ENCODE data around the gene SOX15. TPM values are rescaled to one million over a fixed set of nuclear protein-coding genes. Genes with fewer than 3 reads are reported as not detected.

Gene SOX15
- total RNA-seq, 1 donor from 2014 or later: 0.51 TPM

DNA sequence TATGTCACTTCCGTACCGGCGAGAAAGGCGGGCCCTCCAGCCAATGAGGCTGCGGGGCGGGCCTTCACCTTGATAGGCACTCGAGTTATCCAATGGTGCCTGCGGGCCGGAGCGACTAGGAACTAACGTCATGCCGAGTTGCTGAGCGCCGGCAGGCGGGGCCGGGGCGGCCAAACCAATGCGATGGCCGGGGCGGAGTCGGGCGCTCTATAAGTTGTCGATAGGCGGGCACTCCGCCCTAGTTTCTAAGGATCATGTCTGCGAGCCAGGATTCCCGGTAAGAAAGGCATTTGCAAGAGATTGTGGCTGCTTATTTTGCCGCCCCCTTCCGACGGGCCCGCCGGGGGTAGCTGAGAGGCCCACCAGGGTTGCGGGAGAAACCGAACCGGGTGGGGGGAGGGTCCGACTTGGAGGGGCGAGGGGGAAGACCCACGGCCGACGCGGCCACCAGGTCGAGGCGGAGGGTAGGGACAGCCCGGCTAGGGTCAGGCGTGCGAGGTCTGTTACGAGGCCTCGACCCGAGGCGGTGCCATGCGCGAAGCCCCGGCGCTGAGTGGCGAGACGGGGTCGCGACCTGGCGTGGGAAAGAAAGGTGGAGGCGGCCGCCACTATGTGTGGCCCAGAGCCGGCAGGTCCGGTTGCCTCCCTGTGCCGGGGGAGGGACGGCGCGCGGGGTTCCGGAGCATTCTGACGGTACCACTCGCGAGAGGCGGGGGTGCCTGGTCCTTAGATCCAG lies 17.1 kb downstream of the SOX15 start:
- peak overlapping the region; percentile 99 for H3K27ac Mint-ChIP-seq
- peaks cover 48% of the 10 kb centered on the region for H3K36me3 Mint-ChIP-seq
- H3K4me1 Mint-ChIP-seq: peaks cover 36% of the 10 kb centered on the region
- Histone ChIP-seq H3K4me2 (peak overlapping the region; percentile 93), H3K79me2 (ENCODE audit: low read depth) (peaks cover 50% of the 10 kb centered on the region), H3K27ac (peak overlapping the region; percentile 65), H3K27me3 (no peaks in the 10 kb centered on the region), H3K4me3 (peak overlapping the region; percentile 86), H3K4me1 (peaks cover 17% of the 10 kb centered on the region), H3K36me3 (peaks cover 17% of the 10 kb centered on the region), H3K9ac (peak overlapping the region; percentile 92), H3K9me3 (ENCODE audit: low read depth) (no peaks in the 10 kb centered on the region), H3F3A (ENCODE audit: low read depth) (peaks cover 58% of the 10 kb centered on the region), H4K20me1 (ENCODE audit: low read depth) (peaks cover 50% of the 10 kb centered on the region), H2AFZ (replicated peaks) (no peak overlapping the region)
- H3K27me3 Mint-ChIP-seq (ENCODE audit: insufficient read depth, low read depth): peaks cover 13% of the 10 kb centered on the region
- H3K4me3 Mint-ChIP-seq: peak overlapping the region; percentile 100
- TF ChIP-seq CTCF (IDR thresholded peaks at IDR 0.05): no peak
- no peak for TF ChIP-seq EZH2phosphoT487 (IDR thresholded peaks at IDR 0.05)
- no peak for TF ChIP-seq EZH2 (IDR thresholded peaks at IDR 0.05)
- H3K9me3 Mint-ChIP-seq: no peaks in the 10 kb centered on the region
- DNase-seq (ENCODE audit: low spot score): peak; percentile 99

DNA sequence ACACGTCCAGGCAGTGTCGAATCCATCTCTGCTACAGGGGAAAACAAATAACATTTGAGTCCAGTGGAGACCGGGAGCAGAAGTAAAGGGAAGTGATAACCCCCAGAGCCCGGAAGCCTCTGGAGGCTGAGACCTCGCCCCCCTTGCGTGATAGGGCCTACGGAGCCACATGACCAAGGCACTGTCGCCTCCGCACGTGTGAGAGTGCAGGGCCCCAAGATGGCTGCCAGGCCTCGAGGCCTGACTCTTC lies 17.6 kb downstream of the SOX15 start:
- Histone ChIP-seq H2AFZ (replicated peaks) (peak overlapping the region; percentile 46), H3K4me3 (peak overlapping the region; percentile 42), H3K9ac (peak overlapping the region; percentile 44), H3K36me3 (peaks cover 17% of the 10 kb centered on the region), H3K27me3 (no peaks in the 10 kb centered on the region), H3F3A (ENCODE audit: low read depth) (peaks cover 53% of the 10 kb centered on the region), H3K79me2 (ENCODE audit: low read depth) (peaks cover 54% of the 10 kb centered on the region), H3K4me2 (peak overlapping the region; percentile 74), H4K20me1 (ENCODE audit: low read depth) (peaks cover 45% of the 10 kb centered on the region), H3K27ac (peak overlapping the region; percentile 67), H3K4me1 (peaks cover 17% of the 10 kb centered on the region), H3K9me3 (ENCODE audit: low read depth) (no peaks in the 10 kb centered on the region)
- peak overlapping the region; percentile 100 for H3K4me3 Mint-ChIP-seq
- H3K4me1 Mint-ChIP-seq: peaks cover 36% of the 10 kb centered on the region
- peaks cover 48% of the 10 kb centered on the region for H3K36me3 Mint-ChIP-seq
- DNase-seq (ENCODE audit: low spot score): no peak
- H3K27me3 Mint-ChIP-seq (ENCODE audit: insufficient read depth, low read depth): peaks cover 13% of the 10 kb centered on the region
- H3K9me3 Mint-ChIP-seq: no peaks in the 10 kb centered on the region
- H3K27ac Mint-ChIP-seq: peak overlapping the region; percentile 99
- TF ChIP-seq CTCF (IDR thresholded peaks at IDR 0.05): no peak
- no peak for TF ChIP-seq EZH2phosphoT487 (IDR thresholded peaks at IDR 0.05)
- no peak for TF ChIP-seq EZH2 (IDR thresholded peaks at IDR 0.05)

- H3K4me2 ChIP-seq: no peak overlapping the region
- Mint-ChIP-seq H3K27ac (no peak overlapping the region), H3K27me3 (ENCODE audit: insufficient read depth, low read depth) (peaks cover 13% of the 10 kb centered on the region), H3K36me3 (peaks cover 37% of the 10 kb centered on the region), H3K4me1 (peaks cover 28% of the 10 kb centered on the region), H3K9me3 (no peaks in the 10 kb centered on the region), H3K4me3 (peak overlapping the region; percentile 67)
- H3K27me3 ChIP-seq: no peaks in the 10 kb centered on the region
- no peak for TF ChIP-seq CTCF (IDR thresholded peaks at IDR 0.05)
- no peak for TF ChIP-seq EZH2phosphoT487 (IDR thresholded peaks at IDR 0.05)
- no peak for TF ChIP-seq EZH2 (IDR thresholded peaks at IDR 0.05)
- H3K27ac ChIP-seq: no peak overlapping the region
- peaks cover 12% of the 10 kb centered on the region for H3K36me3 ChIP-seq
- no peaks in the 10 kb centered on the region for H3K9me3 ChIP-seq (ENCODE audit: low read depth)
- H3K4me3 ChIP-seq: no peak overlapping the region
- H3F3A ChIP-seq (ENCODE audit: low read depth): peaks cover 38% of the 10 kb centered on the region
- no peak for DNase-seq (ENCODE audit: low spot score)
- H2AFZ ChIP-seq (replicated peaks): no peak overlapping the region
- H3K9ac ChIP-seq: no peak overlapping the region
- H3K4me1 ChIP-seq: peaks cover 14% of the 10 kb centered on the region
- H4K20me1 ChIP-seq (ENCODE audit: low read depth): peaks cover 26% of the 10 kb centered on the region
- peaks cover 40% of the 10 kb centered on the region for H3K79me2 ChIP-seq (ENCODE audit: low read depth)
These were observed 19.5 kb downstream of the SOX15 start for GRCh38 chr17:7570351-7570750.

Measured in neural progenitor cell (in vitro differentiated cells).